Activated effector memory CD4-positive, alpha-beta T cell treated with Interleukin-2 at 50 U/mL for 16 hours (primary cell): ENCODE data around the gene PAQR7.
"Not testable (repeated sequence)": the region's sequence is repeated elsewhere in the genome, so short reads cannot be mapped to it uniquely, and the experiment has no call there.

ENCODE experiments used
- DNase-seq: peaks from one replicate; pipeline ENCODE4 v3.0.0-alpha.2; 2020

The PAQR7 gene

GRCh38 chr1:25839808-25840207 lies 35.7 kb downstream of the PAQR7 start:
- not testable (repeated sequence) for DNase-seq

GRCh38 chr1:25837262-25837875 lies 38.1 kb downstream of the PAQR7 start:
- no peak for DNase-seq

- no peak for DNase-seq
Observed at GRCh38 chr1:25836695-25837094, 38.8 kb downstream of the PAQR7 start.

- DNase-seq: no peak
Observed at GRCh38 chr1:25834894-25835293, 40.6 kb downstream of the PAQR7 start.

- no peak for DNase-seq
Observed at GRCh38 chr1:25833158-25833557, 42.4 kb downstream of the PAQR7 start.

GRCh38 chr1:25832336-25833037 lies 43.0 kb downstream of the PAQR7 start:
- no peak for DNase-seq

- no peak for DNase-seq
Observed at GRCh38 chr1:25831569-25832196, 43.8 kb downstream of the PAQR7 start.

- DNase-seq: no peak
Observed at GRCh38 chr1:25829046-25829445, 46.5 kb downstream of the PAQR7 start.

- DNase-seq: no peak
Observed at GRCh38 chr1:25828491-25828890, 47.0 kb downstream of the PAQR7 start.

- no peak for DNase-seq
Observed at GRCh38 chr1:25826571-25826970, 48.9 kb downstream of the PAQR7 start.

- no peak for DNase-seq
Observed at GRCh38 chr1:25825605-25826004, 49.9 kb downstream of the PAQR7 start.

- DNase-seq: no peak
Observed at GRCh38 chr1:25821630-25822091, 53.8 kb downstream of the PAQR7 start.

- no peak for DNase-seq
Observed at GRCh38 chr1:25821112-25821476, 54.4 kb downstream of the PAQR7 start.

- peak; percentile 65 for DNase-seq
Observed at GRCh38 chr1:25820247-25821111, 55.0 kb downstream of the PAQR7 start.

- DNase-seq: peak; percentile 92
Observed at GRCh38 chr1:25819491-25820246, 55.8 kb downstream of the PAQR7 start, which contains the start of gene MTFR1L. MTFR1L (plus strand) TSS chr1:25819954; CDS start chr1:25823105, 3,151 bp downstream.

GRCh38 chr1:25818569-25818968 lies 56.9 kb downstream of the PAQR7 start:
- DNase-seq: no peak

- DNase-seq: no peak
Observed at GRCh38 chr1:25817840-25818501, 57.5 kb downstream of the PAQR7 start.

- no peak for DNase-seq
Observed at GRCh38 chr1:25816112-25816718, 59.3 kb downstream of the PAQR7 start.

GRCh38 chr1:25815208-25816111 lies 60.0 kb downstream of the PAQR7 start:
- no peak for DNase-seq

GRCh38 chr1:25814549-25815087 lies 60.9 kb downstream of the PAQR7 start:
- no peak for DNase-seq
